CD4-positive, alpha-beta T cell treated with Interleukin-1 beta for 1 hour (primary cell): ENCODE measurements around the gene RGS7.
"Not testable (repeated sequence)": the region's sequence is repeated elsewhere in the genome, so short reads cannot be mapped to it uniquely, and the experiment has no call there.

Source experiments
- DNase-seq, 2 donors: peaks; one replicate each; pipeline ENCODE4 v3.0.0-alpha.2; 2020 to 2022

The RGS7 gene

DNA sequence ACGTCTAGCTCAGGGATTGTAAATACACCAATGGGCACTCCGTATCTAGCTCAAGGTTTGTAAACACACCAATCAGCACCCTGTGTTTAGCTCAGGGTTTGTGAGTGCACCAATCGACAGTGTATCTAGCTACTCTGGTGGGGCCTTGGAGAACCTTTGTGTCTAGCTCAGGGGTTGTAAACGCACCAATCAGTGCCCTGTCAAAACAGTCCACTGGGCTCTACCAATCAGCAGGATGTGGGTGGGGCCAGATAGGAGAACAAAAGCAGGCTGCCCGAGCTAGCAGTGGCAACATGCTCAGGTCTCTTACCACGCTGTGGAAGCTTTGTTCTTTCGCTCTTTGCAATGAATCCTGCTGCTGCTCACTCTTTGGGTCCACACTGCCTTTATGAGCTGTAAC is 593.9 kb downstream of the RGS7 start:
- DNase-seq: not testable (repeated sequence)

- DNase-seq: not testable (repeated sequence)
Observed at GRCh38 chr1:240762471-240762987, 594.5 kb downstream of the RGS7 start.

DNA sequence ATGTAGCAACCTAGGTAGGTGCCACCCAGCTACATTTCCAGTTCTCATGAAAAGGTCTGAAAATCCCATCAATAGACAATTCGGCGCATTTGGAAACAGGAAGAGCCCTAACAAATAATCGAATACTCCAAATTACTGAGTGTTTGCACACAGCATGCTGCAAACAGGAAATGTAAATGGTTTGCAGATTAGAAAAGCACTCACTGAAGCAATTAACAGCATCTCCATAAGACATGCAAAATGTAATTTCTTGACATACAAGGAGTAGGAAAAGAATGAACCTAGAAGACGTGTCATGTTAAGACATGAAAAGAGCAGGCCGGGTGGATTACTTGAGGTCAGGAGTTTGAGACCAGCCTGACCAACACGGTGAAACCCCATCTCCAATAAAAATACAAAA is 598.2 kb downstream of the RGS7 start:
- not testable (repeated sequence) for DNase-seq

- DNase-seq: no peak
Observed at GRCh38 chr1:240758296-240758695, 598.7 kb downstream of the RGS7 start.

- DNase-seq: no peak
Observed at GRCh38 chr1:240747907-240748306, 609.1 kb downstream of the RGS7 start.

DNA sequence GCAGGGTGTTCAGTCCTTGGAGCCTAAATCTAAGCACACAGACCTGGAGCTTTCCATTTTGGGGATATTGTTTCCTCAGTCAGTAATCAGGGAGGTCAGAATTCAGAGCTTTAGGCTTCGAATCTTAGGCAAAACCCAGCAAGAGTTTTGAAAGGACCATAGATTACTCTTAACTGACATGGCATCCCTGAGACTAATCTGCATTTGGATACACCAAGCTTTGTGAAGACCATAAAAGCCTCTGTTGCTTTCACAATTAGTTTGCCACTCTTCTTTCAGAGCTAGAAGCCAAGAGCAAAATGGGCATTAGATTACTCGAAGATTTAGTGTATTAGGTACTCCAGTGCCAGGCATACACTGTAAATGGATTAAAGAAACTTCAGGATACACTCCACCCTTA is 613.3 kb downstream of the RGS7 start:
- DNase-seq: no peak

DNA sequence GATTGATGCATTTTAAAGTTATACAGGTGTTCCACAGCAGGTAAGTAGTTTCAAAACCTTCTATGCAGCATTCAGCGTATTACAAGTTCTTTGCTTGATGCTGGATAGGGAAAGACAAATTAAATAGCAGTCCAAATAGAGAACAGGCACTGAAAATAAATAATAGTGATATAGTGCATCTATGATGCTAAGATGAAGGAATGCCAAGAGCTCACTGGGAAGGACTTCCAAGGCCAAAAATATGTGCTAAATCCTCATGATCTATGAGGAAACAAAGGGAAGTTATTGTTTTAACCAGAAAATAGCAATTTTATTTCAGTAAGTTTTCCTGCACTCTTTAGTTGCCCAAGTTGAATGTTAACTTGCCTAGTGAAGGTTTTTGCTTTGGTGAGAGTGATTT is 617.3 kb downstream of the RGS7 start:
- DNase-seq: no peak

DNA sequence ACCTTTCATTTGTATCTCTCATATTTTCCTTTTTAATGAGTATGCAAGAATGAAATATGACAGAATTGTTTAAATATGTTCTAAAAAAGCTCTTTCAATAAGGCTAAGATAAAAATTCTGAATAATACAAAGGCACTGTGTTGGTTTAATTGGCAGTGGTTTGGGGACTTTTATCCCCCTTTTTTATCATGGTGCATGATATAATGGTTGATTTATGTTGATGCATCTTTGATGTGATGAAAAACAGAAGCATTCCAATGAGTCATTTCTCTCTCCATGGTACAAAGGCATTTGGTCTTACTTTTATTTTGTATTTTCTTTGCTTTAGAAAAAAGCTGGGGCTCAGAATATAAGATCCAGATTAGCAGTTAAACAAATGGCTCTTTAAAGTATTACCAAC is 617.9 kb downstream of the RGS7 start:
- DNase-seq: no peak

GRCh38 chr1:240737766-240738265 is 619.2 kb downstream of the RGS7 start:
- DNase-seq: no peak

- DNase-seq: no peak
Observed at GRCh38 chr1:240737298-240737697, 619.7 kb downstream of the RGS7 start.

DNA sequence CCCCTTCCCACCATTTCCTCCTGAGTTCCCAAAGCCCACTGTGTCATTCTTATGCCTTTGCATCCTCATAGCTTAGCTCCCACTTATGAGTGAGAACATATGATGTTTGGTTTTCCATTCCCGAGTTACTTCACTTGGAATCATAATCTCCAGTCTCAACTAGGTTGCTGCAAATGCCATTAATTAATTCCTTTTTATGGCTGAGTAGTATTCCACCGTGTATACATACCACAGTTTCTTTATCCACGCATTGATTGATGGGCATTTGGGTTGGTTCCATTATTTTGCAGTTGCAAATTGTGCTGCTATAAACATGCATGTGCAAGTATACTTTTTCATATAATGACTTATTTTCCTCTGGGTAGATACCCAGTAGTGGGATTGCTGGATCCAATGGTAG is 622.3 kb downstream of the RGS7 start:
- DNase-seq: not testable (repeated sequence)

DNA sequence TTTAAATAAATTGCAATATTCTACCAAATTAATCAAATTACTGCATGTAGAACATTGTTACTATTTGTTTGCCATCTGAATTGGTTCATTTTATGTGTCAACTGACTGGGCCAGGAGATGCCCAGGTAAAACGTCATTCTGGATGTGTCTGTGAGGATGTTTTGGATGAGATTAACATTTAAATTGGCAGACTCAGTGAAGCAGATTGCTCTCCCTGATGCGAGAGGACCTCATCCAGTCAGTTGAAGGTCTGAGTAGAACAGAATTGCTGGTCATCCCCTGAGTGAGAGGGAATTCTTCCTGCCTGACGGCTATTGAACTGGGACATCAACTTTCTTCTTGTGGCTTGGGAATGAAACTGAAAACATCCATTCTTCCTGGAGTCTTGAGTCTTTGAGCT is 623.0 kb downstream of the RGS7 start:
- DNase-seq: no peak

DNA sequence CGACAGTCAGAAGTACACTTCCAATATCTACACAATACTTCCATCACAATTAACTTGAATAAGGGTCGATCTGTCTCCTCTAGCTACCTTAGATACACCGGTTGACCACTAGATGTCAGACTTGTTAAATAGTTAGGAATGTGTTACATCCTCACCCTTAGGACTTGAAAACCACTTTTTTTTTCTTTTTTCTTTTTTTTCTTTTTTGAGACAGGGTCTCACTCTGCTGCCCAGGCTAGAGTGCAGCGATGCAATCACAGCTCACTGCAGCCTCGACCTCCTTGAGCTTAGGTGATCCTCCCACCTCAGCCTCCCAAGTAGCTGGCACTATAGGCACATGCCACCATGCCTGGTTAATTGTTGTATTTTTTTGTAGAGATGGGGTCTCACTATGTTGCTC is 624.6 kb downstream of the RGS7 start:
- peak in 1 of 2 donors; percentile 7 for DNase-seq
